Activated CD8-positive, alpha-beta memory T cell treated with anti-CD3 and anti-CD28 coated beads, Interleukin-2, amount 50 U/mL, for 1 hour (primary cell): Measurements from ENCODE around the gene EML4.
"Not testable (repeated sequence)": the region's sequence is repeated elsewhere in the genome, so short reads cannot be mapped to it uniquely, and the experiment has no call there.

Experiments
- DNase-seq: peaks from one replicate; pipeline ENCODE4 v3.0.0-alpha.2; 2020; ENCODE audit errors: extremely low read depth

EML4 gene

DNA sequence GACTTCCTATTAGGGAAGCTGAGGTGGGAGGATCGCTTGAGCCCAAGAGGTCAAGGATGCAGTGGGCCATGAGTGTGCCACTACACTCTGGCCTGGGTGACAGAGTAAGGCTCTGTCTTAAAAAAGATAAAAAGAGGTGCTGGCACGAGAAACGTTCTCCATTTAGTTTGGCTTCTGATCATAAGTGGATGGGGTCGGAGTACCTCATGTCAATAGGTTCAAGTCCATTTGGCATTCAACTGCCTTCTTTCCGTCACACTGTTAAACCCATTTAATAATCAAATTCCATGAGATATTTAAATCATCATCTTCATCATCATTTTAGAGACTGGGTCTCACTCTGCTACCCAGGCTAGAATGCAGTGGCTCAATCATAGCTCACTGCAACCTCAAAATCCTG is 182.7 kb downstream of the EML4 start:
- no peak for DNase-seq

DNA sequence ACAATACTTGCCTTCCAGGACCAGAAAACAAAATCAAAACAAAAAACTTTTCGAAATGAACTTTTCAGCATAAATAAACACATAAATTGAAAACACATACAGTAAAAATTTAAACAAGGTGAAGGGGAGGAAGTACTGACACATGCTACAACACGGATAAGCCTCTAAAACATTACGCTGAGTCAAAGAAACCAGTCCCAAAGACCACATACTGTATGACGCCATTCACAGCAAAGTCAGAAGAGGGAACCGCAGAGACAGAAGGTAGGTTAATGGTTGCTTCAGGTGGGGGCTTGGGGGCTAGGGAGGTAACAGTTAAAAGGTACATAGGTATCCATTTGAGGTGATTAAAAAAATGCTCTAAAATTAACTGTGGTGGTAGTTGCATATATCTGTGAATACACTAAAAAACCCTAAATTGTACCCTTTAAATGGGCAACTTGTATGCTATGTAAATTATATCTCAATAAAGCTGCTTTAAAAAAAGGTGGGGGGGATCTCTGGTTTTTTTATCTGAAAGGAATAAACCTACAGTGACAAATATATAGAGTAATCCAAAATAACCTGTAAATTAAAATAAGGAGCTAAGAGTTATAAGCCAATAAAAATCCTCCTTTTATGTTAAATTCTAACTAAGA is 184.8 kb downstream of the EML4 start:
- no peak for DNase-seq

DNA sequence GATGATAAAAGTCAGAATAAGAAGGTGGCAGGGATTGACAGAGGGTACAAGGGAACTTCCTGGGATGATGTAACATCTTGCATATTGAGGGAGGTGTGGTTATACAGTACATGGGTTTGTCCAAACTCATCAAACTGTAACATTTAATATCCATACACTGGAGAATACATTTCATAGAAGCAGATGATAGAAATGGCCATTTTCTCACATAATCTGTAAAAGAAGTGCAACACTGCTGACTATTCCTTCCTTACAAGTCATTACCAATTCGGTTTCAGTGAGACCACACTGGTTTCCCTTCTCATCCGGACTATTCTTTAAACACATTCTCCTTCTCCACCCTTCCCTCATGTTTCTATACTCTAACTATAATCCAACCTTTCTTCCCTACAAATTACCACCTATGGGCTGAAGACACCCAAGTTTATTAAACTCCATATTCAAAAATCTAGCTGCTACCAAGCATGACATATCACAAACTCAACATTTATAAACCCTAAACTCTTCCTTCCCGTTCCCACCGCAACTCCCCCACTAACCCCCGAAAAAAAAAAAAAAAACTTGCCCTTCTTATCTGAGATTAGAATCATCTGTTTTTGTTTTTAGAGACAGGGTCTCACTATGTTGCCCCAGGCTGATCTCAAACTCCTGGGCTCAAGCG is 190.3 kb downstream of the EML4 start:
- no peak for DNase-seq

DNA sequence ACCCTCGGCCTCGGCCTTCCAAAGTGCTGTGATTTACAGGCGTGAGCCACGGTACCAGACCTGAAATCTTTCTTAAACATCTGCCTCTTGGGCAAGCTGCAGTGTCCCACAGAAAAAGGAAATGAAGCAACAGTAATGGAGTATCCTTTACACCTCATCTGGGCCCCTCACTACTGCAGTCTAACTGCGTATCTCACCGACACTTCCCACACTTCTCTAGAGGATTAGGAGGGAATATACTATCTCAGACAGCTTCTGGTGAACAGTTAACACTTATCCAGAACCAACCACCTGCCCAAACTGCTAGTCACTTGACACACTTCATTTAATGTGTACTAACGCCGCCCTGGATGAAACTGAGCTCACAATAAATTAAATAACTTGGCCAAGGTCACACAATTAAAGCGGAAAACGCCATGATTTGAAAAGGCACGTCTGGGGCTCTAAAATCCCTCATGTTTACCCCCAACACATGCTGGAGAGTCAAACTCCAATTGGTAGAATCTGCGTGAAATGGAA is 190.9 kb downstream of the EML4 start:
- DNase-seq = no peak

DNA sequence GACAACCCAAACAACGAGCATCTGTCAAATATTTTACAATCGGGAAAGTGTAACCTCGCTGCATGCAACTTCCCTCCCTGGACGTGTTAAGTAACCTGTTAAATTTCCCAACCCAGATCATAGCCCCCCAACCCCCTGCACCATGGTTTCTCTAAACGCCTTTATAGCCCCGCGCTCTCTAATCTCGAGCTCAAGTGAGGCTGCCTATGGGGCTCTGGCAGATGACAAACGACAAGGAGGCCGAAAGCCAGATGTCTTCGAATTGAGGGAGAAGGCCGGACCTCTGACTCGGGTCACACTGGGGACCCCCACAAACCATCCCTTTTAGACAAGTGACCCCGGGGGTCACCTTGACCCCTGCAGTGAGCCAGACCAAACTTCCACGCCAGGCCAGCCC is 191.3 kb downstream of the EML4 start:
- DNase-seq = no peak

DNA sequence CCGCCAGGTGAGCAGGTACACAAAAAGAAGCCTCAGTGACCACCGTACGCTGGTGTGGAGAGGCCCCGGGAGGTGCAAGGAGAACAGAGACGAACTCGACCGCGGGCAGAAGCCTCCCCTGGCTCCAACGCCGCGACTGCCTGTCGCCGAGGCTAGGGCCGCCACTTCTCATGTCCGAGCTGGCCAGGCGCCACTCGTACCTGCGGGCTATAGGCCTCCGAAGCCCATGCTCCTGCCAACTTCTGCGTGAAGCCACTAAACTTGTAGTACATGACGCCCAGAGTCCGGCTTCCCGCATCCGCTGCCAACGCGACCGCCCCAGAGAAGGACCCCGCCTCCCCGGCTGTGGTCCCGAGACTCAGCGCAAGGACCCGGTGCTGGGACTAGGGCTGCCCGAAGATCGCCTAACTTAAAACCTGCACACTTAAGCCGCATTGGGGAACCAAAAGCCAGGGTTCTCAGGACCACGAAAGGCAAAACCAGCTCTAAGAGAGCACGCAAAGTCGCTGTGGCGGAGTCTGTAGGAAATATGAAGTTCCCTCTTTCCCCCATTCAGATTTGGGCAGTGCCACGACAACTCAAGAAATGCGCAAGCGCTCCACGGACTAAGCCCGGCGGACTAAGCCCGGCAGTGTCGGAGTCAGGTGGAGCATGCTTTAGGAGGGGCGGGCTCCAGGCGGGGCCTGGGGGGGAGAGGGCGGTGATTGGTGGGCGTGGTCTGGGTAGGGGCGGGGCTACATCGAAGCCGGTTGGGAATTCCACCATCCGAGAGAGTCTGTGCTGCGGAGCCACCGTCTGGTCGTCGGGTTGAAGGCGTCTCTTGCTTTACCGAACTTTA is 192.0 kb downstream of the EML4 start, which contains the start of gene COX7A2L:
Gene COX7A2L, minus strand, starts transcription at position 328 of the 838 bp plus-strand sequence. Its CDS starts 56 bp downstream, at position 272.
- DNase-seq = peak; percentile 89

DNA sequence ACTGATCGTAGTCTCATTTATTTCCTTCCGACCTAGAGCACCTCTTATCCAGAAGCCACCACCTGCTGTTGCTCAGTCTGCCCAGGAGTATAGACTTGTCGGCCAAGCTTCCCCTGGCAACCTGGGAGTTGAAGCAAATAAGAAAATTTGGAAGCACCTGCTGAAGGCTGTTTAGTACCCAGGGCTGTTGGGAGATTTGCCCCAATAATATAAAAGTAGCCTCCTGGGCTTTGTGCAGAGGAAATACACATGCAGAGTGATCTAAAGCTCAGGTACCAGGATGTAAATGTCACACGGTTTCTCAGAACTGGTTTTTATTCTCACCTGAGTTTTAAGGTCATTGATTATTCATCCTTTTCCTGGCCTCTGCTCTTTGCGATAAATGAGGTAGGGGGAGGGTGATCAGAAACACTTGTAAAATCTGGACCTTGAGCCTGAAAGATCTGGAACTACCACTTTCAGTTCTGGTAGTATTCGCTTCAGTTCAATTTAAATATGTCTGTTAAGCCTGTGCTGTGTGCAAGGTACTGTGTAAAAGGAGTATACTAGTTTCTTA is 192.7 kb downstream of the EML4 start:
- DNase-seq = no peak

DNA sequence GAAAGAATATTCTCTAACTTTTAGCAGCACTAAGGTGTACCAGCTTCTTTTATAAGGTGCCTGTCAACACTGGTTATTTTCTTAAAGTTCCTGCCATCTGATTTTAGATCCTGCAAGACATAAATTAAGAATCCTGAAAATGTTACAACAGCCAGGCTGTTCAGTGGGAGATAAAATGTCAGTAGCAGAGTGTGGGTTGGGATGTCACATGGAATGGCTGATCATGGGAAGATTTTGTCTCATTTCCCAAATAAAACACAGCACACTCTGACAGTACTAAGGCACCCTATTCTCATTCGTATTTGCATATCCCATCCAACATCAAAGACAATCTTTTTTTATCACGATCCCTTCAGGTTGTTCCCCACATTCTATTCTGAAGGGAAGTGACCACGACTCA is 194.3 kb downstream of the EML4 start:
- no peak for DNase-seq

DNA sequence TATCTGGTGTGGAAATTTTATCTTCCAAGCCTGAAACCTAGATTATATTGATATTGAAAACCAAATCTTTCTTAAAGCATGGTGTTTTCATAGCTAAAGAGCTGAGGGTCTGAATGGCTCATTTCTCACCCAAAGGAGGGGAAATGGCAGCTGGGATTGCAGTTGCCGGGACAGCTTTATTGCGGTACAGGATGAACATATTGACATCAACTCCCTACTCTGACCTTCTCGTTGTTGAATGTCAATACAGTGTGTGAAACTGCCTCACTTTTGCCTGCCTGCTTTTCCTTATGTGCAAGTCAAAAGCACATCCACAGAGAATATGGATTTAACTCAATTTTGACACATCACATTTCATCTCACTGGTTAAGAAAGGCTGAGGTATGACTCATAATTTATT is 195.5 kb downstream of the EML4 start:
- DNase-seq = no peak

DNA sequence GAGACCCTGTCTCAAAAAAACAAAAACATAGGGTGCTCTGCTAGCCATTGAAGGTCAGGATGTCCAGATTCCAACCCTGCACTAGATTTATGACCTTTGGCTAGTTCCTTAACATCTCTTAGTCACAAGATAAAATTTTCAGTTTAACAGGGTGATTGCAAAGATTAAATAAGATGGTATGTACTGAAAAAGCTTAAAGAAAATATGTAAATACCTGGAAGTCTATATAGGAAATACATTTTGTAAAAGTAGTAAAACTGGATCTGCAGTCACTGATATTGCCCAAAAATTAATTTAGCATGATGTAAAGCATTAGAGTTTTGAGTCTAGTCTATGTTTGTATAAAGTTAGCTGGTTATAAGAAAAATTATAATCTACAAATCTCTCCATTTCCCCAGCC is 197.3 kb downstream of the EML4 start:
- DNase-seq = no peak

DNA sequence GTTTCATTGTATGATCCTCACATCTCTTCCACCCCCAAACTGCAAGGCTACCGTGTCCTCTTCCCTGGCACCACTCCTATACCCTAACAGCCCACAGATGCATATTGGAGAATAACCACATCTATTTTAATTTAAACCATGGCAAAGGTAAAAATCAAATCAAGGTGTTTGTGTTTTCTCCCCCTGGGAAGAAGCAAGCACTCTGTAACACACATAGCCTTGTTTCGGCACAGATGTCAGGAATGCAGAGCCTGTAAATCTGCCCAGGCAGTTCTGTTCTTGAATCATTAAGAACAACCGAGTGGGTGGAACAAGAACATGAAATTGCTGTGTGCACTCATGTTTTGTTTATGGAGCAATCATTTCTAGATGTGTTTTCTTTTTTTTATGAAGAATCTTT is 198.7 kb downstream of the EML4 start:
- no peak for DNase-seq

DNA sequence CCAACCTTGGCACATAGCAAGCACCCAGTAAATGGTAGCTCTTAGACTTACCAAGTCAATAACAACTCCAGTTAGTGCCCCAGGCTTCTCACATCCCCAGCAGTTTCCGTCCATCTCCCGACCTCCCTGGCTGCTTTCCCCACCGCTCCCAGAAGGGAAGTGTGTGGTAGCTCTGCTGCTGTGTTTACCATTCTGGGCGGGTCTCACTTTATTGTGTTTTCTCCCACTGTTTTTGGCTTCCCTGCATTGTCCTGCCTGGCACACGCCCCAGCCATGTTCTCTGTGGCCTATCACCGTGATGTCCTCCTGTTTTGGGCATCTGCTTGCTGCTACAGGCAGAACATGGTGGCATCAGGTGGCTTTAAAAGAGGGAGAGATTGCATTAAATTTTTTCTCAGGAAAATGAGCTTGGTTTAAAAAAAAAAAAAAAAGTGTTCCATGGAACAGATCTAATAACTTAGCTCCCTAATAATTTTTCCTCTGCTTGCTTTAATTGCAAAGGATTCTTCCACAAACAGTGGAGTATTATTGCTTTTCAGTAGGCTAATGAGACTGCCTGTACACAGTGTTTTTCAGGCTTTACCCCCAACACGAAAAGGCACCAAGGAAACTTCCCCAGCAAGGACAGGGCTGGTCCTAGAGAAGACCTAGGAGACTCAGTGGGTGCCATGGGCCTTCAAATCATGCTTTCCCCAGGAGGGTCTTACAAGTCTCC is 199.8 kb downstream of the EML4 start:
- no peak for DNase-seq

DNA sequence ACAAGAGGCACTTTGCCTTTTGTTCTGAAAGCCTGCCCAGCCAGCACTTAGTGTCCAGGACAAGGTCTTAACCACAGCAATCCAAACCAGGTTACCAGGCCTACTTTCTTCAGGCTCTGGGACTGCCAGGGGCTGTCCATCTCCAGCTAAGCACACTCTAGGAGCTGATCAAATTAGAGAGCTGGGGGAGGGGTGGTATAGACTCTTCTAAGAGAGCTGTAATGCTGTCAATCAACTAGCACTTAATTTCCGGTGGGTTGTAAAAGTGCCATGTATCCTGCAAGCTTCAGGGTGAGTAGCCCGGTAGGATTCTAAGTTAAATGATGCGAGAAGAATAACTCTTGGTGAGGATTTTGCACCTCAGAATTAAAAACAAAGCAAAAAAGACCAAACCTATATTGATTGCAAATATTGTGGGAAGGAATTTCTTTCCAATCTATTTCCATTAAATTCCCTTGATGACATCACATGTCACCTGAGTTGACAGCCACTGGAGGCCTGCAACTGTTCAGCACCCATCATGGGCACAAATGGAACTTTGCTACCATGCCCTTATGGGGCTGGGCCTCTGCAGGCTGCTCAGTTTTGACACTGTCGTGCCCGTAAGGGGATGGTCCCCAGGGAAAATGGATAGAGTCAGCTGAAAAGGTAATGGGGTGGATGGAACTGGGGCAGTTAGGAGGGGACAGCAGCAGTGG is 200.5 kb downstream of the EML4 start:
- DNase-seq = no peak

DNA sequence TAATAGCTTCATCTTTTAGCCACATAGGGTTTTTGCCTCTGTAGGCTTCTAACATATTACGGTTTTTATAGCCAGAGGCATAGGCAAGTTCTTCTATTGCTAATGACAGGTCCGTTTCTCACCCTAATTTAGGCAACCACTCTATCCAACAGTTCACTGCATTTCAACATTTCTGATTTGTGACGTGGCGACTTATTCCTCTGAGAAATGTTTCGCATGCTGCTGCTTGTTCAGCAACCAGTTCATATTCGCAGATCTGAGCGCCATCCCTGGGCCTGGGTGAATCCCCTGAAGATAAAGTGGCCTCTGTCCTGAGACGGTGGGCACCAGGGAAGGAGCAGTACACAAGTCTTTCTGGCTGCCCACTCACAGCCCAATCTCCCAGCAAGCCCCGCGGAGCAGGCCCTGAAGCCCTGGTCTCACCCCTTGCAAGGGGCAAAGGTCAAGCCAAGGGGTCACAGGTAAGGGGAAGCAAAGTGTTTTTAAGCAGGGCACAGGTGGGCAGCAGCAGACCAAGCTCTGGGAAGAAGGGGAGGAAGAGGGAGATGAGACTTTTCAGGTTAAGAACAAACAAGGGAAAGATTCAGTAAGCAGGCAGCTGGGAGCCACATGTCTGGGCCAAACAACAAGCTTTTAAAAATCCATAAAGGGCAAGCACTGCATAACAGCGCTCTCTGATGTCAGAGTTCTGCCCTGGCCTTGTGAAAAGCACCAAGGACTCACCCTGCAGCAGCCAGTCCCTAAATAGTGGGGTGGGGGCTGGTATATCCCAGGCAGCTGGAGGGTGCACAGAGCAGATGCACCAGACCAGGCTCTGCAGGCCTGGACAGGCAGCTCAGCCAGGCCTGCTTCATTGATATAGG is 202.7 kb downstream of the EML4 start:
- no peak for DNase-seq

DNA sequence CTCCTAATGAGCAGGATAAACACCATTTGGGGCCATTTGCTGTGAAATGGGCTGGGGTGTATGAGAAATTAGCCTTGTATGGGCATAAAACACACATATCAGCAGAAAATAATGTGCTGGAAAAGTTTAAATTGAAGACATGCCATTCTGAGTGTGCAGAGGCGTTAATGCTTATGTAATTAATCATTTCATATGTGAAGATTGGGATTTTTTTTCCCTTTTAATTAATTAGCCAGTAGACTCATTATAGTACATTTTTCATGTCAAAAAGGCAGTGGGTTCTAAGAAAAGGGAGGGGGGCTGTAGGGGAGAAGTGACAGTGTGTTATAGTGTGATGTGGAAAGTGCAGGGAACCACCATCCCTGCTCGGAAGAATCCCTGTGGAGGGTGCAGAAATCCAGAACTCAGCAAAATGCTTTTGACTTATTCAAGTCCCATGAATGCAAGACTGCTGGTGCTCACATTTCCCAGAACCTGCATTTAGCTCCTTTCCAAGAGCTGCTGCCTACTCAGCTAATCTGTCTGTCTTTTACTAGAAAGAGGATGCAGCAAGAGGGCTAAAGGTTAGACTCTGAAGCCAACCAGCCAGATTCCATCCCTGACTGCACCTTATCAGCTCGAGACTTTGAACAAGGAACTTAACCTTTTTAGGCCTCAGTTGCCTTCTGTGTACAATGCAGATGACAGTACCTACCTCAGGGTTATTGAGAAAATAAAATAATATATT is 203.5 kb downstream of the EML4 start:
- DNase-seq = no peak

DNA sequence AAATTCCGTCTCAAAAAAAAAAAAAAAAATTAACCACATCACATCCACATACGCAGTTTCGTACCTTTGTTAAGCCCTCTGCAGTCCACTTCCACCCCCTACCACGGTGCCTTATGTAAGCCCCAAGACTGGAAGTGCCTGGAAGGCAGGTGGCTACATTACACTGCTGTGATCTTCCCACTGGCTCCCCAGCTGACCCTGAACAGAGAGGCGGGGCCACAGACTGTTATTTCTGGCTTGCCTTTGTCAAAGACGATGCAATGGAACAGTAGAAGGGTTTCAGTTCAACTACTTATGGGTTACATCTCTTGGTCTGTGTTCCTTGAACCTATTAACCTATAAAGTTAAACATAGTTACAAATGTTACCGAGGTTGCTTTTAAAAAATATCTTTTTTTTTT is 207.6 kb downstream of the EML4 start:
- DNase-seq = no peak

DNA sequence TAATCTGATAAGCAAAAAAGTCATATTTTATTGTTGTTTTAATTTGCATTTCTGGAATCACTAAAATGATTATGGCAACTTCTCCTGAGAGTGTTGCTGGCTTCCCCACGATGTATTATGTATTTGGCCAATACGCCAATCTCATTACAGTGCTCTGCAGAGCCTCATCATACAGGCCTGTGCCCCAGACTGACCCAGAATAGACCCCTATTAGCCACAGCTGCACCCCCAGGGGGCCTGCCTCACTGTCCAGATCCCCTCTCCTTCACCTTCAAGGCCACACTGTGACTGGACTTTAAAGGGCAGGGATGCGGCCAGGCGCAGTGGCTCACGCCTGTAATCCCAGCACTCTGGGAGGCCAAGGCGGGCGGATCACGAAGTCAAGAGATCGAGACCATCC is 209.3 kb downstream of the EML4 start:
- no peak for DNase-seq

DNA sequence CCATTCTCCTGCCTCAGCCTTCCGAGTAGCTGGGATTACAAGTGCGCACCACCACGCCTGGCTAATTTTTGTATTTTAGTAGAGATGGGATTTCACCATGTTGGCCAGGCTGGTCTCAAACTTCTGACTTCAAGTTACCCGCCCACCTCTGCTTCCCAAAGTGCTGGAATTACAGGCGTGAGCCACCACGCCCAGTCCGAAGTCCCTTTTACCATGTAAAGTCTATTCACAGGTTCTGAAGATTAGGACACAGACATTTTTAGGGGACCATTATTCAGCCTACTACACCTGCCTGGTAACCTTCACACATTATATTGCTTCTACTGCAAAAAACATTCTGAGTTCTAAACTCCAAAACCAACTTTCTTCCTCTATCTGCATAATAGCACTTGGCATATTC is 210.9 kb downstream of the EML4 start:
- DNase-seq = not testable (repeated sequence)

DNA sequence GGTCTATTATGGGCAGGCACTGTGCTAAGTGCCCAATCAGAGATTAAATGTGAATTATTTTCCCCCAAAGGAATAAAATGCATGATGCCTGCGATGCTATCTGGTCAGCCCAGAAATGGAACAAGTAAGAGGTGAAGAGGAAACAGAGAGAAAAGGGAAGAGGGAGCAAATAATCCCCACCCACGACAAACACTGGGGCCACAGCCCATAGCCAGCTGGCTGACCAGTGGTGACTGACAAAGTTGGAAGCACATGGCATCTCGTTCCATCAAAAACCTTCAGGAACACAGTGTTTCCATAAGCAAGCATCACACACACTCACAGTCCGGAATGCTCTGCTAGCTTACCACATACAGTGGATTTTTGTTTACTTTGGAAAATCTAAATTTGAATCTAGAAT is 213.0 kb downstream of the EML4 start:
- DNase-seq = no peak
